Urinary bladder (tissue), 4 donors: ENCODE data around the gene ALOXE3. TPM values are rescaled to one million over a fixed set of nuclear protein-coding genes. Genes with fewer than 3 reads are reported as not detected.

Experiments used
- DNase-seq: peaks from one replicate; pipeline ENCODE4 v3.0.0-alpha.2; 2015; ENCODE audit errors: extremely low spot score
- H3K27ac ChIP-seq: one replicate; pipeline ENCODE4 v1.5.1; 2013; ENCODE audit warnings: low read depth, mild to moderate bottlenecking, moderate library complexity
- H3K36me3 ChIP-seq: one replicate; pipeline ENCODE4 v1.6.1; 2013; ENCODE audit warnings: mild to moderate bottlenecking, moderate library complexity; ENCODE audit not compliant: insufficient read depth
- H3K4me1 ChIP-seq: one replicate; pipeline ENCODE4 v1.6.1; 2013; ENCODE audit warnings: mild to moderate bottlenecking, moderate library complexity; ENCODE audit not compliant: insufficient read depth
- H3K4me3 ChIP-seq: one replicate; pipeline ENCODE4 v1.5.1; 2013; ENCODE audit warnings: low read depth, low read length
- WGBS: extraction: QIAGEN DNeasy Blood & Tissue Kit; methylation state at CpG from one replicate; pipeline ENCODE4 v1.1.7; 2013; 5-methylcytosine and 5-hydroxymethylcytosine counted together
- polyA plus RNA-seq: library from polyadenylated mRNA; stranded (reverse); fragments of 200-250 nt; gene quantifications from one replicate; pipeline ENCODE4 v1.2.3, GENCODE V29; 2013
- total RNA-seq: library from RNA; depleted of rRNA; stranded (reverse); fragments of >200 nt; gene quantifications from one replicate; pipeline ENCODE4 v1.2.3, GENCODE V29; 2014
- donor health status: healthy with polysubstance abuse.
- donor health status: healthy.

ALOXE3 gene
- total and polyA plus RNA-seq, 2 donors, result not detected

- Histone ChIP-seq H3K27ac (no peak overlapping the region), H3K4me1 (no peaks in the 10 kb centered on the region), H3K36me3 (no peaks in the 10 kb centered on the region), H3K4me3 (no peak overlapping the region)
- DNase-seq, result no peak
- 43% methylated on average over 2 of the region's 2 CpGs for WGBS
Measured at GRCh38 chr17:8100111-8100510, 18.2 kb downstream of the ALOXE3 start.

GRCh38 chr17:8096541-8096940 is 21.8 kb downstream of the ALOXE3 start:
- WGBS, result 90% methylated on average over 8 of the region's 8 CpGs
- H3K4me3 ChIP-seq, result no peak overlapping the region

DNA sequence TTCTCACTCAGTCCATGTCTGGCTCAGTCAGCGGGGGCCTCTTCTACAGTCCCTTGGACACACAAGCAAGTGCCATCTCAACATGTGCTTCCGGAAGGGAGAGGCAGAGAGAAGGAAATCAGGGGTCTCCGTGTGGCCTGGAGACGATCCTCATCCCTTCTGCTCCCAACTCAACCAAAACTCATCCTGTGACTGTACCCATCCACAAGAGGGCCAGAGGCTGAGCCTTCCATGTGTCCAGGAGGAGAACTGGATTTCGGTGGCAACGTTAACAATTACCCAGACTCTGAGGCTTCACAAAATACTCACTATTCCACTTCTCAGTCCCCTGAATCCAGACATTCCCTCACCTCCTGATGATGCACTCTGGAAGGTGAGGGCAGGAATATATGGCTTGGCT is 23.0 kb downstream of the ALOXE3 start:
- DNase-seq, result no peak
- no peak overlapping the region for H3K4me3 ChIP-seq
- WGBS, result 67% methylated on average over 6 of the region's 6 CpGs
- H3K27ac ChIP-seq, result no peak overlapping the region
- H3K36me3 ChIP-seq, result no peaks in the 10 kb centered on the region
- no peaks in the 10 kb centered on the region for H3K4me1 ChIP-seq

More at GRCh38 chr17:8096541-8096940, 21.8 kb downstream of the ALOXE3 start:
- H3K27ac ChIP-seq, result no peak overlapping the region
- H3K36me3 ChIP-seq, result no peaks in the 10 kb centered on the region
- H3K4me1 ChIP-seq, result no peaks in the 10 kb centered on the region
- no peak for DNase-seq

GRCh38 chr17:8091033-8091687 is 27.2 kb downstream of the ALOXE3 start:
- no peak for DNase-seq
- Histone ChIP-seq H3K4me3 (no peak overlapping the region), H3K36me3 (no peaks in the 10 kb centered on the region), H3K27ac (no peak overlapping the region), H3K4me1 (no peaks in the 10 kb centered on the region)
- WGBS, result 44% methylated on average over 9 of the region's 9 CpGs

DNA sequence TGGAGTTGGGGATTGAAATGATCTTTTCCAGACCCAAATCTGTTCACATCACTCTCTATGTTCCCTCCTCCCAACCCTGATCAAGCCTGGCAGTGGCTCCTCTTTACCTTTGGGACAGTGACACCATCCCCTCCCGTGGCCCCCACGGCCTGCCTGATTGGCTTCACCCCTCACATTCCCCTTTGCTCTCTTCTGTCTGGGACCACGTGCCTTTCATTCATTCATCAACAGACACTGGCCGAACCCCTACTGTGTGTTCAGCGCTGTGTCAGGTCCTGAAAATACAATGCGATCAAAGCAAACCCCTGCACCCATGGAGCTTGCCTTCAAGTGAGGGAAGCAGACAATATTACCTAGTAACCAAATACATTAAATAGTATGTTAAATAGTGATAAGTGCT is 28.6 kb downstream of the ALOXE3 start:
- no peak for DNase-seq
- H3K4me1 ChIP-seq, result no peaks in the 10 kb centered on the region
- no peak overlapping the region for H3K4me3 ChIP-seq
- H3K36me3 ChIP-seq, result no peaks in the 10 kb centered on the region
- 72% methylated on average over 6 of the region's 6 CpGs for WGBS
- no peak overlapping the region for H3K27ac ChIP-seq

DNA sequence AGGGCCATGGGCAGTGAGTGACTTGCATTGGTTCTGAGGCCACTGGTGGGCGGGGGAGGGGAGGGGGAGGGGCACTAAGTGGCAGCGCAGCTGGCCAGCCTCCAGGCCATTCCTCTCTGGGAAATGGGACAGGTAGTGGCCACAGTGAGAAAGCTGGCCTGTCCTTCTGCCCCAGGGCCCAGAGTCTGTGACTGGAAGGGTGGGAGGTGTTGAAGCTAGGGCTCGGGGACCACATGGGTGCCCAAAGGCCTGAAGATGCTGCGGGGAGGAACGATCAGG is 30.4 kb downstream of the ALOXE3 start:
- Histone ChIP-seq H3K36me3 (no peaks in the 10 kb centered on the region), H3K4me1 (no peaks in the 10 kb centered on the region), H3K27ac (no peak overlapping the region), H3K4me3 (no peak overlapping the region)
- DNase-seq, result no peak
- 66% methylated on average over 5 of the region's 5 CpGs for WGBS

DNA sequence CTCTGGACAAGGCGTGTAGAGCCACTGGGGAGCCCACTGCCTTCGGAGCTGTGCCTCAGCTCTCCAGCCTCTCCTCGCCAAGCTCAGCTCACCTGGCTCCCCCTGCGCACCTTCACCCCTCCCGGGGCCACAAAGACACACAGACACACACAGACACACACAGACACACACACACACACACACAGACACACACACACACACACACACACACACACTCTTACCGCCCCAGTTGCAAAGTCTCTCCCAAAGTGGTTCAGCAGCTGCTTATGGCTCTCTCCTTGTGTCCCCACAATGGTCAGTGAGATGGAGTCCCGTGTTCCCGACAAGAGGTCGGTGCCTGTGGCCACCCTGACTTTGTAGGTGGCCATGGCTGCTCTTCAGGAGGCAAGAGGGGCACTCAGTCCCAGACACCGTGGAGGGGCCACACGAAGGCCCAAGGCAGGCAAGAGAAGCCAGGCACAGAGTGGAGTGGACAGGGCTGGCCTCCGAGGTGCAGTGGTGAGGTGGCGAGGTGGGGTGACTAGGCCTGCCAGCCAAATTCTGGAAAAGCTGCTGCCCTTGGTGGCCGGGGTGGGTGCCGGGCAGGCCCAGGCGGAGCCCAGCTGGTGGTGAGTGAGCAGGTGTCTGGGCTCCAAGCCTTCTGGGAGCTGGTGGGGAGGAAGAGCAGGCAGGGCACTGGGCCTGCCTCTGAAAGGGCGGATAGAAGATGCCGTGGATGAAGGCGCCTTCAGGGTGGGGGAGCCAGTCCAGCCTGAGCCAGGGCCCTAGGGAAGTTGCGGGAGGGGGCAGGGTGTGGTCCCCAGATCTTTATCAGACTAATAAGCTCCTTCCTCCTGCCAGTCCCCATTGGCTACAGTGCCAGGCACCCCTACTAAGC is 31.0 kb downstream of the ALOXE3 start, which contains the start of gene ALOX12B:
Gene ALOX12B (minus strand): TSS at position 642 of the 877 bp plus-strand sequence. CDS start 274 bp downstream, at position 368.
- WGBS, result 74% methylated on average over 20 of the region's 20 CpGs
- Histone ChIP-seq H3K4me1 (no peaks in the 10 kb centered on the region), H3K4me3 (no peak within 1 kb of the TSS), H3K27ac (no peak within 1 kb of the TSS), H3K36me3 (no peaks in the 10 kb centered on the region)
- DNase-seq, result no peak

DNA sequence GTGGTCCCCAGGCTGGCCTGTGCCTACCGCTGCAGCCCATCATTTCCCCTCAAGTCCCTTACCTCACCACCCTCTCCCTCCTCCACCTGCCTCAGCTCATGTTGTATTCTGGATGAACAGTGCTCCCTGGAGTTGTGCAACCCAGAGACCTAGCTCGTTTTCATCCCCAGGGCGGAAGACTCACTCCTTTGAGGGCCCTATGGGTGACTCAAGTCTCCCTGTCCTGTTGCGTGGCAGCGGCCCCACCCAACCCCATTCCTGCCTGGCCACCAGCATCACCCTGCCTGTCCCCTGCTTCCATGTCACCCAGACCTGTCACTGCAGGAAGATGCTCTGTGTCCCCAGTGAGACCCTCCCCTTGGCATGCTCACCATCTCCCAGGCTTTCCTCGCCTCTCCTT is 34.1 kb downstream of the ALOXE3 start:
- no peaks in the 10 kb centered on the region for H3K4me1 ChIP-seq
- no peak overlapping the region for H3K27ac ChIP-seq
- no peak overlapping the region for H3K4me3 ChIP-seq
- no peak for DNase-seq
- 89% methylated on average over 6 of the region's 6 CpGs for WGBS
- no peaks in the 10 kb centered on the region for H3K36me3 ChIP-seq

DNA sequence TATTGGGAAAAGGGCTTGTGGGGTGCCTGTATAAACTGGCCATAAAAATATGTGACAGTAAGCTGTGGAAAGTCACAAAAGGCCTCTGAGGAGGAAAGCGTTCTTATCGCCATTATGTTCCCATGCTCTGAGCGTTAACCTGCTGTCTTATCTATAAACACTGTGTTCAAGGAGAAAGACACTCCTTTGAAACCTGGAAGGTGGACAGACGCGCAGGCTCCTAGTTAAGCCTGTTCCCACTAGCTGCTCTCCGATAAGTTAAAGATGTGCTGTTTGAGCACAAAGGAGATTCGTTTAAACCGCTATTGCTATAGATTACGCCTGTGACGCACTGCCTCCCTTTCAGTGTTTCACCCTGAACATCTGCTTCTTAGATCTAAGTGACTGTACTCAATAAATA is 36.0 kb downstream of the ALOXE3 start:
- H3K4me1 ChIP-seq, result no peaks in the 10 kb centered on the region
- H3K27ac ChIP-seq, result no peak overlapping the region
- DNase-seq, result no peak

GRCh38 chr17:8081876-8082275 is 36.4 kb downstream of the ALOXE3 start:
- Histone ChIP-seq H3K4me1 (no peaks in the 10 kb centered on the region), H3K4me3 (no peak overlapping the region), H3K36me3 (no peaks in the 10 kb centered on the region), H3K27ac (no peak overlapping the region)
- 89% methylated on average over 3 of the region's 3 CpGs for WGBS
- DNase-seq, result no peak

More for the DNA sequence above, 36.0 kb downstream of the ALOXE3 start:
- H3K36me3 ChIP-seq, result no peaks in the 10 kb centered on the region
- no peak overlapping the region for H3K4me3 ChIP-seq
- WGBS, result 57% methylated on average over 10 of the region's 10 CpGs

GRCh38 chr17:8080799-8081219 is 37.5 kb downstream of the ALOXE3 start:
- no peaks in the 10 kb centered on the region for H3K4me1 ChIP-seq
- no peak overlapping the region for H3K4me3 ChIP-seq
- no peak overlapping the region for H3K27ac ChIP-seq
- no peaks in the 10 kb centered on the region for H3K36me3 ChIP-seq
- WGBS, result 39% methylated on average over 17 of the region's 17 CpGs
- DNase-seq, result no peak

- H3K27ac ChIP-seq, result no peak overlapping the region
- H3K4me3 ChIP-seq, result peak overlapping the region; percentile 30
- H3K4me1 ChIP-seq, result no peaks in the 10 kb centered on the region
- no peak for DNase-seq
- no peaks in the 10 kb centered on the region for H3K36me3 ChIP-seq
- 17% methylated on average over 25 of the region's 25 CpGs for WGBS
Measured at GRCh38 chr17:8080208-8080798, 38.0 kb downstream of the ALOXE3 start.

GRCh38 chr17:8079291-8080207 is 38.8 kb downstream of the ALOXE3 start:
- no peaks in the 10 kb centered on the region for H3K4me1 ChIP-seq
- WGBS, result 2% methylated on average over 87 of the region's 87 CpGs
- peak overlapping the region; percentile 30 for H3K4me3 ChIP-seq
- DNase-seq, result no peak
- H3K36me3 ChIP-seq, result no peaks in the 10 kb centered on the region
- no peak overlapping the region for H3K27ac ChIP-seq
